Measurements from ENCODE around the gene CNOT1.
A peak's percentile ranks its signal among the peaks of the same experiment; 100 is the strongest.
"Not testable (repeated sequence)": the region's sequence is repeated elsewhere in the genome, so short reads cannot be mapped to it uniquely, and the experiment has no call there.

The CNOT1 gene

GRCh38 chr16:58629733-58630640 is at the start of gene CNOT1:
Gene CNOT1, minus strand, starts transcription at chr16:58629826. Its CDS starts 30,489 bp downstream, at chr16:58599337.
- DNase-seq, result peak; percentile 95

- no peak for DNase-seq
Measured at GRCh38 chr16:58678716-58679115, 49.1 kb upstream of the CNOT1 start.

DNA sequence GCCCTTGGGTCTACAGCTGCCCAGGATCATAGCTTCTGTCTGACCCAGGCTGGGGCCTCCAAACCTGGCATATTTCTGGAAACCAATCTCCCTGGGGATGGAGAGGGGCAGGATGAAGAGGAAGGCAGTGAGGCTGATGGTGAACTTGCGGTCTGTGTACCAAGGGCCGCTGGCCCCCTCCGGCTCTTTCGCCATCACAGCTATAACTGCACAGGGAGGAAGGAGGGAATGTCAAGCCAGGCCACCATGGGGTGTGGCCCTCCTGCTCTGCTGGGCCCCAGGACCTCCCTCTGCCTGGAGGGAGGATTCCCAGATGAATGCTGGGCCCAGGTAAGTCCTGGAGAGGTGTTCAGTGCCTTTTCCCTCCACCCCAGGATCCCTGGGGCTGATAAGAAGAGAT is 48.6 kb upstream of the CNOT1 start:
- no peak for DNase-seq

GRCh38 chr16:58670946-58671583 is 41.4 kb upstream of the CNOT1 start:
- DNase-seq, result no peak

DNA sequence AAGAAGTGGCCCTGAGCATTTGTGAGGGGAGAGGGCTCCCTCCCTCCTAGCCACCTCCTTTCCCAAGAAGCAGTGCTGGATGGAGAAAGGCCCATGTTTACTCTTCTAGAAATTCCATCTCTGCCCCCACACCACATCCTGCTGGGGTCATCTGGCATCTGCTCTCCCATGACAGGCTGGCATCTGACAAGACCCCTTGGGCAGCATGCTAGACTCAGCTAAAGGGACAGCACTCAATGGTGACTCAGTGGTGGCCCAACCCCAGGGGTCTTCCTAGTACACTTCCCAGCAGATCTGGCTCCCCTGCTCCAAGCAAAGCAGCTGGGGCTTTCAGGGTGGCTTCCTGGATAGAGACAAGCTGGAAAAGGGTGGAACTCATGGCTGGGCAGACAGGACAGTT is 40.6 kb upstream of the CNOT1 start:
- DNase-seq, result no peak

- DNase-seq, result no peak
Measured at GRCh38 chr16:58665200-58665599, 35.6 kb upstream of the CNOT1 start.

DNA sequence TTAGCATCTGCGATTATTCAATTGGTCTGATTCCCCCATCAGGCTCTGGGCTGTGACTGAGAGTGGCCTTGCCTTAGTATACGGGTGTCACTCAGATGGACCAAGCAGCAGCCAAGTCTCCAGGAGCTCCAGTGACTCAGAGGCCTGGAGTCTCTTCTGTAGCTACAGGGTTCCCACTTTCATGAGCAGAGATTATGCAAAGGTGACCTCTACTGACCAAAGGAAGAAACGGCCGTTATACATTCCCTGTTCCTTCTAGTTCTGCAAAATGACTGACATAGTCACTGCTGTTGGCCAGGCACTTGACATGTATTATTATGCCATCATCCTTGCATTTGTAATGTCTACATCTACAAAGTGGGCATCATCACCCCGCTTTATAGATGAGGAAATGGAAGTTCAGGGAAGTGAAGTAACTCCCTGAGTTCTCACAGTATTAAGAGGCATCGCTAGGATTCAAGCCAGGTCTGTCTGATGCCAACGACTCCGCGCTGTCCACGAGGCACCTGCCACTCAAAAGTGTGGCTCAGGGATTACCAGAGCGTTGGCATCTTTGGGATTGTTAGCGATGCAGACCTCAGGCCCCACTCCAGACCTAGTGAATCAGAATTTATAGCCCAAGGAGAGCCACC is 31.7 kb upstream of the CNOT1 start:
- no peak for DNase-seq

DNA sequence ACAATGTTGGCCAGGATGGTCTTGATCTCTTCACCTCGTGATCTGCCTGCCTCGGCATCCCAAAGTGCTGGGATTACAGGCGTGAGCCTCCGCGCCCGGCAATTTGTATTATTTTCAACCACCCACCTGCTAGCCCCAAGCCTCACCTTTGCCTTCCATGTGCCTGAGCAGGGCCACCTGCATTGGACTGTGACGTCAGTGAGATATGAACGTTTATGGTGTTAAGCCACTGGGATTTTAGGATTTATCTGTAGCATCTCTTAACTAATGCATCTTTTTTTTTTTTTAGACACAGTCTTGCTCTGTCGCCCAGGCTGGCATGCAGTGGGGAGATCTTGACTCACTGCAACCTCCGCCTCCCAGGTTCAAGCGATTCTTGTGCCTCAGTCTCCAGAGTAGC is 30.3 kb upstream of the CNOT1 start:
- not testable (repeated sequence) for DNase-seq

DNA sequence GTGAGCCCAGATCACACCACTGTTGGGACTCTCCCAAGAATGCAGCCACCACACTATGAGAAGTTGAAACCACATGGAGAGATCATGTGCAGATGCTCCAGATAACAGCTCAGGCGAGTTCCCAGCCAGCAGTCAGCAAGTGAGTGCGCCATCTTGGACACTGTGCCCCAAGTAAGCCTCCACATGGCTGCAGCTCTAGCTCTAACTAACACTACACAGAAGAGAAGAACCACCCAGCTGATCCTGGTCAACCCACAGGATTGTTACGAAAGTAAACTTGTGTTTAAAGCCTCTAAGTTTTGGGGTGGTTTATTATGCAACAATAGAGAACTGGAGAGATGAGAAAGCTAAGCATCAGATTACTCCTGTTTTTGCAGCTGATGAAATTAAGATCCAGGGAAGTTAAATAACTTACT is 29.2 kb upstream of the CNOT1 start:
- DNase-seq, result no peak

- no peak for DNase-seq
Measured at GRCh38 chr16:58656899-58657298, 27.3 kb upstream of the CNOT1 start.

DNA sequence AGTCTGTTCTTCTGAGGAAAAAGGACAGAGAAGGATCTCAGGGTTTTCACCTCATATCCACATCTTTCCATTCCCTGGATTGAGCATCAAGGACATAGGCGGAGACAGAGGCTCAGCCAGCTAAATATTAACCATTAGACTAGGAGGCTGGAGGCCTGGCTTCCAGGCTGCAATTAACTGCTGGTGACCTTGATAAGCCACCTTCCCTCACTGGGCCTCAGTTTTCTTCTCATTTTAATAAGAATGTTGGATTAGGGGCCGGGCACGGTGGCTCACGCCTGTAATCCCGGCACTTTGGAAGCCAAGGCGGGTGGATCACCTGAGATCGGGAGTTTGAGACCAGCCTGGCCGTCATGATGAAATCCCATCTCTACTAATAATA is 25.6 kb upstream of the CNOT1 start:
- no peak for DNase-seq

DNA sequence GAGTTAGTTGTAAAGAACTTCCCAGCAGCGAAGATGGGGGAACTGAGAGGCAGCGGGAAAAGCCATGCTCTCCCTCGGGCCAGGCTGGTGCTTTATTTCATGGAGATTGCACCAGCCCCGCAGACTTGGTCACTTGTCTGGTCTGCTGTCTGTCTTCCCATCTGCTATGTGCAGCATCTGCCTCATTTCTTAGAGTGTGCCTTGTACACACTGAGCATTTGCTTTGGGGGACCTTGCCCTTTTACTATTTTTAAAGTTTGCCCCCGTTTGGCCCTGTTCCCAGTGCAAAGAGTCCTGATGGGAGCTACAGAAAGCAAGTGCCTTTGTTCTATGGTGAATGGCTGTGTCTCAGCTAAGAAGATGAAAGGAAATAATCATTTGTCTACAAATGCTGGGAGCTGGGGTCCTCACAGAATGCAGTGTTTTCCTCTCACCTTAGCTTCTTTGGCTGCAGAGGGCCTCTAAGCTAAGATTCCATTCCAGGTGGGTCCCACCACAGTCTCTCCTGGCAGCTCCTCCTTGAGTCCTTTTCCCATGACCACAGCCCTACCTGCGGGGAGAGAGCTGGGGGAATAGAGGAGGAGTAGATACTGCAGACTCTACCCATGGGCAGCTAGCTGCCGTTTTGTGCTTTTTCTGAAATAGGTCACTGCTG is 25.1 kb upstream of the CNOT1 start:
- DNase-seq, result no peak

- no peak for DNase-seq
Measured at GRCh38 chr16:58652741-58653140, 23.1 kb upstream of the CNOT1 start.

DNA sequence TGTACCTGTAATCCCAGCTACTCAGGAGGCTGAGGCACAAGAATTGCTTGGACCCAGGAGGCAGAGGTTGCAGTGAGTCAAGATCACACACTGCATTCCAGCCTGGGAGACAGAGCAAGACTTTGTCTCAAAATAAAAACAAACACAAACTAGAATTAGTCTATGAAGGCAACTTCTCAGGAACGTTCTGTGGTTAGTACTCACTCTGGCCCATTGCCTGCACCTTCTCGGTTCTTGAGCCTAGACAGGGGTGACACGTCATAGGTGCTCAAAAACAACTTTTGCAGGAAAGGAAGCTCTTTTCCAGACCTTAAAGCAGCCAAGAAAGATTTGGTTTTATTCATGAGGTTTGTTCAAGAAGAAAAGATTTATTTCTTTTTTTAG is 22.3 kb upstream of the CNOT1 start:
- no peak for DNase-seq

DNA sequence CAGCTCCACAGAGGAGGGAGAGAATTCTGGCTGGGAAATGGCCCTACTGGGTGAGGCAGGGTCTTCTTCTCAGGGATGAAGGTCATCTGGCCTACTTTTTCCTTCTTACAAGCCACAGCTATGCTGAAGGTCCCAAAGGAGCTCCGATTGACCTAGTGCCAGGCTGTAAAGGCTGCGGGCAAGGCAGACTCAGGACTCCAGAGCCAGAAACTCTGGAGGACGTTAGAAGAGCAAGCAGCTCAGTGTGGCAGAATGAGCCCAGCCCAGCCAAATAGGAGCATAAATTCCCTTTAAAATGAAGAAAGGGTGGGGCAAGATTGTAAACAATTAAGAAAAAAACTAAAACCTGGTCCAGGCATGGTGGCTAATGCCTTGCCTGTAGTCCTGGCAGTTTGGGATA is 20.1 kb upstream of the CNOT1 start:
- no peak for DNase-seq

DNA sequence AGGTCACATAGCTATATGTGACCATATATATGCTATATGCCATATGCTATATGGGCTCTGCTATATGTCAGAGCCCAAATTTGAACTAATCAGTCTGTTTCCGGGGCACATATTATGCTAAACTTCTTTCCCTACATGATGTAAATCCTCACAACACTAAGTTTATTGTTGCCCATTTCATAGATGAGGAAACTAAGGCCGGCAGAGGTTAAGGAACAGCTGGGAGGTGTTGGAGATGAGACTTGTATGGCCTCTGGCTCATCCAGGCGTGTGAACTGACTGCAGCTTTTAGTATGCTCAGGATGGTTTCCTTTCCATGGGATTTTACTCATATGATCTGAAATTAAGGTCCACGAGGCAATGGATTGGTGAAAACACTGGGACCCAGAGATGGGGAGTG is 17.5 kb upstream of the CNOT1 start:
- DNase-seq, result no peak

DNA sequence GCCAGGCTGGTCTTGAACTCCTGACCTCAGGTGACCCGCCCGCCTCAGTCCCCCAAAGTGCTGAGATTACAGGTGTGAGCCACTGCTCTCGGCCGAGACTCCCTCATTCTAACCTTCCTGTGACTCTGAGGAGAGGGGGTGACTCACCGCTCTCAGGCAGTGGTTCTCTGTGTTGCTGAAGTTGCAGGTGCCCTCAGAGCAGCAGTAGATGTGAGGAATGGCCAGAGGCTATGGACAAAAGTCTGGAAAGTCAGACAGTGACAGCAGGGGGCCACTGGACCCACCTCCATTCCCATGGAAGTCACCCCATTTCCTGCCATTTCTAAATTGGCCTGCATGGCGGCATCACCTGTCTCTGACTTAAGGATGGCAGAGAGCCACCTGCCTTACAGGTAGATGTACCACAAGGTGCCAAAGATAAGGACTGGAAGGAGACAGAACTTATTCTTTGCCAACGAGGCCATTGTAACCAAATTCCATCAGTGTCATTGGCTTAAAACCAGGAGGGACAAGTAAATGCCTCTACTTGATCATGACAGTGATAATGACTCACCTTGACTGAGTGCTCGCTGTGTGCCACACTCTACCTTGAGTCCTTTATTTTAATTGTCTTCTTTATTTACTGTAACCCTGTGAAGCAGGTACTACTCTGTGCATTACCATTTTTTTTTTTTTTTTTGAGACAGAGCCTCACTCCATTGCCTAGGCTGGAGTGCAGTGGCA is 15.3 kb upstream of the CNOT1 start:
- DNase-seq, result no peak

- no peak for DNase-seq
Measured at GRCh38 chr16:58644108-58644507, 14.5 kb upstream of the CNOT1 start.

DNA sequence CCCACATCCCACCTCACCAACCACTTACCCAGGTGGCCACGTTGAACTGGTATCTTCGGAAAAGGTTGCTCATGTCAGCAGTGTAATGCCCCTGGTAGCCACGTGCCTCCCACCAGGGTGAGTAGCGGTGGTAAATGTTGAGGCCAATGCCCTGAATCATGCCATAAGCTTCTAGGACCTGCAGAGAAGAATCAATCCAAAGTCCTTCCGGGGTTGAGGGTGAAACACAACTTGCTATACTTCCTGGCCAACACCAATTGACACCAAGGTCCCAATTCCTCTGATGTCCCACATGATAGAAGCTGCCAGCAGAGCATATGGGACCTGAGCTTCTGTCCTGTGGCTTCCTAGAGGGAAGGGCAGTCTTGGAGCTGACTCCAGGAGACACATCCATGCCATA is 11.3 kb upstream of the CNOT1 start:
- DNase-seq, result no peak

DNA sequence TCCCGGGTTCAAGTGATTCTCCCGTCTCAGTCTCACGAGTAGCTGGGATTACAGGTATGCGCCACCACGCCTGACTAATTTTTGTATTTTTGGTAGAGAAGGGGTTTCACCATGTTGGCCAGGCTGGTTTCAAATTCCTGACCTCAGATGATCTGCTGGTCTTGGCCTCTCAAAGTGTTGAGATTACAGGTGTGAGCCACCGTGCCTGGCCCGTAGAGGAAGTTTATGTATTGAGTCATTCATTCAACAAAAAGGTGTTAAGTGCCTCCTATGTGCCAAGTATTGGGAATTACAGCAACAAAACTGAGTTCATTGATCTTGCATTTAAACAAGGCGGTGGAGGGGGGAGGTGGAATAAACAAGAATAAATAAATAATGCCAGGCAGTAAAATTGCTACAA is 10.2 kb upstream of the CNOT1 start:
- no peak for DNase-seq

DNA sequence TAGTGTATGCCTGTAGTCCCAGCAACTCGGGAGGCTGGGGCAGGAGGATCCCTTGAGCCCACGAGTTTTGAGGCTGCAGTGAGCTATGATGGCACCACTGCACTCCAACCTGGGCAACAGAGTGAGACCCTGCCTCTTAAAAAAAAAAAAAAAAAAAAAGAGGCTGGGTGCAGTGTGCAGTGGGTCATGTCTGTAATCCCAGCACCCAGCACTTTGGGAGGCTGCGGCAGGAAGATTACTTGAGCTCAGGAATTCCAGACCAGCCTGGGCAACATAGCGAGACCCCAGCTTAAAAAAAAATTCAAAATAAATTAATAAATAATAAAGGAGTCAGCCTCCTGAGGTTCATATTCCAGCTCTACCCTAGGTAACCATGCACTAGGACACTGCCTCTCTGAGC is 9.6 kb upstream of the CNOT1 start:
- DNase-seq, result no peak

DNA sequence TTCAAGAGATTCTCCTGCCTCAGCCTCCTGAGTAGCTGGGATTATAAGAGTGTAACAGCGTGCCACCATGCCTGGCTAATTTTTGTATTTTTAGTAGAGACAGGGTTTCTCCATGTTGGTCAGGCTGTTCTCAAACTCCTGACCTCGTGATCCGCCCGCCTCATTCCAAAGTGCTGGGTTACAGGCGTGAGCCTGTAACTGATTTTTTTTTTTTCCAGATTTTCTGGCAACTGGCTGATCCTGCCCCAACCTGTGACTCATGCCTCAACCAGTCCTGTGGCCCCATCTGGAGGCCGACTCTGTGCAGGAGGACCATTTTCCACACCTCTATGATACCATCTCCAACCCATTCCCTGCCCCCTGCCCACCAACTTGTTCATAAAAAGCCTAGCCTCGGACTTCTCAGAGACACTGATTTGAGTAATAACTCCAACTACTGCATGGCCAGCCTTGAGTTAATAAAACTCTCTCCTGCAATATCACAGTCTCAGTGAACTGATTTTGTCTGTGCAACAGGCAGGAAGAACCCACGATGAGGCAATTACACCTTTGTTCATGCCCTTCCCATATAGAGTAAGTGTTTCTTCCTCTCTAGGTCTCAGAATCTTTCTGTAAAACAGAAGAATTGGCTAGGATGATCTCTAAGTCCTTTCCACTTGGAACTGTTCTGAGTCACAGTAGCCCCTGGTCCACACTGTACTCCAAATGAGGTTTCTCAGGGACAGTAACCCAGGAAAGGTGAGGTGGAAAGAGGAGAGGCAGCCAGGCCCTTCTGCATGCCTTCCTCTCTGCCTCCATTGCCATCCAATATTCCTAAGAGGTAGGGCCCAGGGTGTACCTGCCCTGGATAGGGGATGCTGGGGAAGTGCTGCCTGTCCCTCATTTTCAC is 8.8 kb upstream of the CNOT1 start:
- no peak for DNase-seq

Data from NCI-H1694 (cell line).